Activated CD4-positive, alpha-beta memory T cell treated with anti-CD3 and anti-CD28 coated beads, Interleukin-2, amount 10 ng/mL, durations not matched to agents 7 days and 5 days (primary cell): ENCODE measurements around the gene COG7. TPM values are rescaled to one million over a fixed set of nuclear protein-coding genes. Genes with fewer than 3 reads are reported as not detected.
"Not testable (repeated sequence)": the region's sequence is repeated elsewhere in the genome, so short reads cannot be mapped to it uniquely, and the experiment has no call there.

Experiments used
- CTCF ChIA-PET: fragments of 350-600 bp; sonication (Branson Sonifier 250); formaldehyde crosslinking; loops from one replicate; lab custom pipeline; 2021; ENCODE audit warnings: antibody characterized with exemption, inconsistent platforms; lab: Charles Lee
- POLR2A ChIA-PET: fragments of 350-600 bp; sonication (Branson Sonifier 250); formaldehyde crosslinking; loops from one replicate; lab custom pipeline; 2021; ENCODE audit warnings: antibody characterized with exemption; lab: Charles Lee
- DNase-seq: peaks from one replicate; pipeline ENCODE4 v3.0.0-alpha.2; 2020
- H3K27ac Mint-ChIP-seq: one replicate; pipeline ENCODE4 v1.8.0; 2021; ENCODE audit warnings: mild to moderate bottlenecking, mixed read lengths
- H3K27me3 Mint-ChIP-seq: one replicate; pipeline ENCODE4 v1.8.0; 2021; ENCODE audit warnings: mixed read lengths
- H3K36me3 Mint-ChIP-seq: one replicate; pipeline ENCODE4 v1.8.0; 2021; ENCODE audit warnings: low read depth, mixed read lengths
- H3K4me1 Mint-ChIP-seq: one replicate; pipeline ENCODE4 v1.8.0; 2021; ENCODE audit warnings: mixed read lengths
- H3K4me3 Mint-ChIP-seq: one replicate; pipeline ENCODE4 v1.8.0; 2021; ENCODE audit warnings: mild to moderate bottlenecking, mixed read lengths
- H3K9me3 Mint-ChIP-seq: one replicate; pipeline ENCODE4 v1.8.0; 2021; ENCODE audit warnings: mixed read lengths
- total RNA-seq, 2 experiments: library from RNA; stranded (reverse); gene quantifications; one replicate each; pipeline ENCODE4 v1.2.3, GENCODE V29; 2021

COG7 gene
- total RNA-seq, 2 experiments from 2014 or later = 18.0 to 19.0 TPM

DNA sequence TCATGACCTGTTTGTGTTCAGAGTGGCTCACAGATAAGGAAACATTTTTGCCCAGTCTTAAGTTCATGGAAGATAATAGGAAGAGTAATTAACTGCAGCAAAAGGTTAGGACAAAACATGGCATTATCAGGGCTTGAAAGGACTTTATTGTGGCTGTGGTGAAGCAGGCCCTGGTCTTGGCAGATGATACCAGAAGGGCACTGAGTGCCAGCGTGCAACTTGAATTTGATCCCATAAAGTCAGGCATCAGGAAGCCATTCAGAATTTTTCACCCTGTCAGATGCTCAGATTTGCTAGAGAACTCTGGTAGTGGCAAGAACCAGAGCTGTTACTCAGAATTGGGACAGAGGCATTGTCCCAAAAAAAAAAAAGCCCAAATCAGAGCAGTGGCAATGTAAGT, 11.2 kb upstream of the COG7 start:
- POLR2A ChIA-PET = no interaction called here
- CTCF ChIA-PET = interaction anchor here (1.5 kb wide), 1 partner anchor 28 kb away, joined by 3 read pairs; no protein-coding TSS in a partner anchor

DNA sequence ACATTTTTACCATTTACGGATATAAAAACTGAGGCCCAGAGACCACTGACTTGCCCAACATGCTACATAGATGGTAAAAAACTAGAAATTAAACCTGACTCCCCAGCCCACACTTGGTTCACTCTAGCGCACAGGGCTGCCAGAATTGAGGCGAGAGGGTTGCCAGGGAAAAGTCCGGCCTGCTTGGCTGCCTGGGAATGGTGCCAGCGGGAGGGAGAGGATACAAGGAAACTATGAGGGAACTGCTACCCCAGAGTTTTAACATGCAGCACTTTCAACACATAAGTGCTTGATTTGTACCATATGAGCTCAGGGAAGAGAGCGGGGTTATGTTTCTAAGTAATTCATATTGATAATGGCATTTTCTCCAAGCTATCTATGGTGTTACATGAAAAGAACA, 10.0 kb upstream of the COG7 start:
- CTCF ChIA-PET = interaction anchor here (1.5 kb wide), 1 partner anchor 27 kb away, joined by 3 read pairs; no protein-coding TSS in a partner anchor
- H3K27ac Mint-ChIP-seq, DNase-seq, H3K4me3 Mint-ChIP-seq, H3K9me3 Mint-ChIP-seq, POLR2A ChIA-PET, H3K27me3 Mint-ChIP-seq, H3K4me1 Mint-ChIP-seq: not testable (repeated sequence)
- peaks cover 15% of the 10 kb centered on the region for H3K36me3 Mint-ChIP-seq

More for the DNA sequence above, 11.2 kb upstream of the COG7 start:
- peaks cover 21% of the 10 kb centered on the region for H3K36me3 Mint-ChIP-seq
- no peaks in the 10 kb centered on the region for H3K4me1 Mint-ChIP-seq
- H3K27ac Mint-ChIP-seq = no peak overlapping the region
- DNase-seq = no peak
- H3K27me3 Mint-ChIP-seq = no peaks in the 10 kb centered on the region
- no peak overlapping the region for H3K4me3 Mint-ChIP-seq
- no peaks in the 10 kb centered on the region for H3K9me3 Mint-ChIP-seq

DNA sequence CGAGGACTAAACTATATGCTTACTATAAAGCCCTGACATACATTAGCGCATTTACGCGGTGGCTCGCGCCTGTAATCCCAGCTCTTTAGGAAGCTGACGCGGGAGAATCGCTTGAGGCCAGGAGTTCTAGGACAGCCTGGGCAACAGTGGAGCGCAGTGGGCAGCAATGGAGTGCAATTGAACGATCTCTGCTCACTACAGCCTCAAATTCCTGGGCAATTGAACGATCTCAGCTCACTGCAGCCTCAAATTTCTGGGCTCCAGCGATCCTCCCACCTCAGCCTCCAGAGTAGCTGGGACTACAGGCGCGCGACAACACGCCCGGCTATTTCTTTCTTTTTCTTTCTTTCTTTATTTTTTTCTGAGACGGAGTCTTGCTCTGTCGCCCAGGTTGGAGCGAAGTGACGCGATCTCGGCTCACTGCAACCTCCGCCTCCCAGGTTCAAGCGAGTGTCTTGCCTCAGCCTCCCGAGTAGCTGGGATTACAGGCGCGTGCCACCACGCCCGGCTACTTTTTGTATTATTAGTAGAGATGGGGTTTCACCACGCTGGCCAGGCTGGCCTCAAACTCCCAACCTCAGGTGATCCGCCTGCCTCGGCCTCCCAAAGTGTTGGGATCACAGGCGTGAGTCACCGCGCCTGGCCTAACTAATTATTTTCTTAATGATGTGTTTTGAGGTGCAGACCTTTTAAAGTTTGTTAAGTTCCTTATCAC, 506 bp upstream of the COG7 start:
- Mint-ChIP-seq H3K27me3 (no peaks in the 10 kb centered on the region), H3K4me1 (peaks cover 27% of the 10 kb centered on the region), H3K4me3 (peak overlapping the region; percentile 90), H3K9me3 (no peaks in the 10 kb centered on the region), H3K27ac (peak overlapping the region; percentile 58), H3K36me3 (no peaks in the 10 kb centered on the region)
- ChIA-PET CTCF (interaction anchor here (0.7 to 3.0 kb wide), 3 partner anchors 16 to 104 kb away, joined by 3 to 15 read pairs (median 4); partner anchors contain the start of genes EARS2 and UBFD1), POLR2A (interaction anchor here (1.0 to 1.7 kb wide), 2 partner anchors 105 to 187 kb away, joined by 3 to 6 read pairs; partner anchors contain the start of gene PALB2)
- no peak for DNase-seq

DNA sequence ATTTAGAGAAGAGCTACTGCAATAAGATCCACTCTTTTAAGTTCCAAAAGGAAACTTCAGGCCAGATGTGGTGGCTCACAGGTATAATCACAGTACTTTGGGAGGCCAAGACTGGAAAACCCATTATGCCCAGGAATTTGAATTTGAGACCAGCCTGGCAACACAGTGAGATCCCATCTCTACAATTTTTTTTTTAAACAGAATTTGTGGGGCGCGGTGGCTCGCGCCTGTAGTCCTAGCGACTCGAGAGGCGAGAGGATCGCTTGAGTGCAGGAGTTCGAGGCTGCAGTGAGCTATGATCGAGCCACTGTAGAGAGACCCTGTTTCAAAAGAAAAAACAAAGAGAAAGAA, 793 bp downstream of the COG7 start:
- H3K36me3 Mint-ChIP-seq = no peaks in the 10 kb centered on the region
- peak overlapping the region; percentile 90 for H3K4me3 Mint-ChIP-seq
- ChIA-PET CTCF (interaction anchor here (3.0 kb wide), 1 partner anchor 16 kb away, joined by 15 read pairs; no protein-coding TSS in a partner anchor), POLR2A (interaction anchor here (0.7 to 1.7 kb wide), 3 partner anchors 53 to 106 kb away, joined by 3 to 6 read pairs (median 3); no protein-coding TSS in a partner anchor)
- peaks cover 27% of the 10 kb centered on the region for H3K4me1 Mint-ChIP-seq
- no peaks in the 10 kb centered on the region for H3K9me3 Mint-ChIP-seq
- DNase-seq = no peak
- no peaks in the 10 kb centered on the region for H3K27me3 Mint-ChIP-seq
- H3K27ac Mint-ChIP-seq = peak overlapping the region; percentile 58

DNA sequence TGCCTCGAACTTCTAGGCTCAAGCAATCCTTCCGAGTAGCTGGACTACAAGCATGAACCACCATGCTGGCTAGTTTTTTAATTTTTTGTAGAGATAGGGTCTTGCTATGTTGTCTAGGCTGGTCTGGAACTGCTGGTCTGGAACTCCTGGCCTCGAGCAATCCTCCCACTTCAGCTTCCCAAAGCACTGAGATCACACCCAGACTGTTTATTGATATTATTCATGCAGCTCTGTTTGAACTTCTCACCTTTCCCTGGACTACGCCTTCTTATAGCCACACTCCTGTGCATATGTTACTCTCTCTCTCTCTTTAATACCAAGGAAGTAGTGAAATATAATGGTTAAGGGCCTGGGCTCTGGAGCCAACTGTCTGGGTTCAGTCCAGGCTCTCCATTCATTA, 4.6 kb downstream of the COG7 start:
- Mint-ChIP-seq H3K4me3 (no peak overlapping the region), H3K4me1 (peaks cover 29% of the 10 kb centered on the region), H3K36me3 (peaks cover 9% of the 10 kb centered on the region), H3K27me3 (no peaks in the 10 kb centered on the region), H3K9me3 (no peaks in the 10 kb centered on the region), H3K27ac (no peak overlapping the region)
- ChIA-PET POLR2A (no interaction called here), CTCF (interaction anchor here (2.1 kb wide), 1 partner anchor 13 kb away, joined by 10 read pairs; no protein-coding TSS in a partner anchor)
- no peak for DNase-seq

DNA sequence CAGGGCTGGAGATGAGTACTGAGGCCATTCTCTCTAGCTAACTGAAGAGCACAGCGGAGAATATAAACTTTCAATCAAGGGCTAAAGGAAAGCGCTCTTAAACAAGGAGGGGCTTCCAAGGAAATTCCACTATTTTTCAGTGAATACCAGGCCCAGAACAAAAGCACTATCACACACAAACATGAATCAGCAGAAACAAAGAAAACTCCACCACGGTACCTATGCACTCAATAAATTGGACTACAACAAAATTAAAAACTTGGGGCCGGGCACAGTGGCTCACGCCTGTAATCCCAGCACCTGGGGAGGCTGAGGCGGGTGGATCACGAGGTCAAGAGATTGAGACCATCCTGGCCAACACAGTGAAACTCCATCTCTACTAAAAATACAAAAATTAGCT, 15.4 kb downstream of the COG7 start:
- H3K4me1 Mint-ChIP-seq, H3K27ac Mint-ChIP-seq, H3K9me3 Mint-ChIP-seq, DNase-seq, H3K4me3 Mint-ChIP-seq, H3K27me3 Mint-ChIP-seq, POLR2A ChIA-PET: not testable (repeated sequence)
- H3K36me3 Mint-ChIP-seq = peaks cover 26% of the 10 kb centered on the region
- CTCF ChIA-PET = interaction anchor here (0.6 to 6.5 kb wide), 6 partner anchors 16 to 783 kb away, joined by 3 to 100 read pairs (median 5); partner anchors contain the start of genes EARS2, SCNN1G and UBFD1

DNA sequence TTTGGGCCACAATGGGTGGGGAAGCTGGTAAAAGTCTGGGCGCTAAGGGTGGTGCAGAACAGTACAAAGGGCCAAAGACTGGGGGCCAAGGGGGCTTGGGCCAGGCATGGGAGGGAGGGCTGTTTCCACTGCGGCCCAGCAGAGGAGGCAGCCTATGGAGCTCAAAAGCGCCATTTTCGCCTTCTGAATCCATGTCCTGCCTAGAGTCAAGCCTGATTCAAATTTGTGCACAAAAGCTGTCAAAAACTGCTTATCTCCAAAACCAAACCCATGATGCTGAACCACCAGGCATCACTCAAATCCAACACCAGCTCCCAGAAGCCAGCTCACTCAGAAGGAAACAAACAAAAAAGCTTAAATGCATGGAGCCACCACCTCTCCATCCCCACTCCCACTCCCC, 16.0 kb downstream of the COG7 start:
- Mint-ChIP-seq H3K36me3 (peaks cover 26% of the 10 kb centered on the region), H3K27me3 (no peaks in the 10 kb centered on the region), H3K9me3 (no peaks in the 10 kb centered on the region), H3K27ac (no peak overlapping the region), H3K4me3 (no peak overlapping the region), H3K4me1 (peaks cover 3% of the 10 kb centered on the region)
- no peak for DNase-seq
- CTCF ChIA-PET = interaction anchor here (0.6 to 6.5 kb wide), 10 partner anchors 9 to 783 kb away, joined by 3 to 100 read pairs (median 5); partner anchors contain the start of genes EARS2, SCNN1G and UBFD1
- POLR2A ChIA-PET = no interaction called here

DNA sequence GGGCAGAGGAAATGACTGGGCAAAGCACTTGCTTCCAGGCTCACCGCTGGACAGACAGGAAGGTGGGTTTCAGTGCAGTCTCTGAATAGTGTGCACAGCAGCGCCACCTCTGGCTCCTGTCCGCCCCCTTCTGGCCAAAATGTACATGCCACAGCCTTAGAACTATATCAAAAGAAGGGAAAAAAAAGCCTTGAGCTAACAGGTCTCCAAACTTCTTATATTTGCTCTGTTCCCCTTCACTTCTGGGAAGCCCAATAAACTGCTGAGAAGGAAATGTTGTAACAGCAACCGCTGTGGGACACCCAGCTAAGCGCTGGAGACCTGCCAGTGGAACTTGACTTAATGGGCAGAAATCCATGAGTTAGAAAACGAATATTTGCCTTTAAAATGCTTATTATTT, 17.5 kb downstream of the COG7 start:
- peak; percentile 72 for DNase-seq
- no peak overlapping the region for H3K4me3 Mint-ChIP-seq
- no peaks in the 10 kb centered on the region for H3K9me3 Mint-ChIP-seq
- no peak overlapping the region for H3K27ac Mint-ChIP-seq
- peaks cover 3% of the 10 kb centered on the region for H3K4me1 Mint-ChIP-seq
- ChIA-PET POLR2A (interaction anchor here (0.7 kb wide), 1 partner anchor 11 kb away, joined by 3 read pairs; no protein-coding TSS in a partner anchor), CTCF (interaction anchor here (0.5 to 6.5 kb wide), 43 partner anchors 9 to 697 kb away, joined by 3 to 100 read pairs (median 5); partner anchors contain the start of genes COG7, EARS2, NDUFAB1 and SCNN1G)
- peaks cover 29% of the 10 kb centered on the region for H3K36me3 Mint-ChIP-seq
- no peaks in the 10 kb centered on the region for H3K27me3 Mint-ChIP-seq

DNA sequence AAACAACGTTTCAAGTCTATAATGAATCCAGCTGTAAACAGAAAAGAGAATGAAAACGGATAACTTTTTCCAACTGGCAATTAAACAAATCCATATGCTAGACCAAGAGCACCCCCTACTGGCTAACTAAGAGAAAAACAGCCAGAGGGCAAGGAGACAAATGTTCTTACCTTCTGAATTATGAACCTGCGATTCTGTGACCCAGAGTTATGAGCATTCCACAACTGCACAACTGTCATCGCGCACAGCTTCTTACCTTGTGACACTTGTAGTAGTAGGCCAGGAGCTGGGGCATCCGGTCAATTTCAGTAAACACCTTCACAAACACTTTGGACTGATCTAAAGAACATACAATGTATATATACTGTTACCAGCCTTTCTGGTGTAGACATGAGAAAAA, 18.6 kb downstream of the COG7 start:
- H3K27me3 Mint-ChIP-seq = no peaks in the 10 kb centered on the region
- H3K9me3 Mint-ChIP-seq = no peaks in the 10 kb centered on the region
- ChIA-PET POLR2A (no interaction called here), CTCF (interaction anchor here (0.6 to 6.5 kb wide), 20 partner anchors 9 to 1784 kb away, joined by 3 to 100 read pairs (median 6); partner anchors contain the start of genes EARS2, NDUFAB1, SCNN1G and UBFD1)
- peaks cover 30% of the 10 kb centered on the region for H3K36me3 Mint-ChIP-seq
- H3K4me1 Mint-ChIP-seq = peaks cover 3% of the 10 kb centered on the region
- DNase-seq = no peak
- no peak overlapping the region for H3K4me3 Mint-ChIP-seq
- H3K27ac Mint-ChIP-seq = no peak overlapping the region

DNA sequence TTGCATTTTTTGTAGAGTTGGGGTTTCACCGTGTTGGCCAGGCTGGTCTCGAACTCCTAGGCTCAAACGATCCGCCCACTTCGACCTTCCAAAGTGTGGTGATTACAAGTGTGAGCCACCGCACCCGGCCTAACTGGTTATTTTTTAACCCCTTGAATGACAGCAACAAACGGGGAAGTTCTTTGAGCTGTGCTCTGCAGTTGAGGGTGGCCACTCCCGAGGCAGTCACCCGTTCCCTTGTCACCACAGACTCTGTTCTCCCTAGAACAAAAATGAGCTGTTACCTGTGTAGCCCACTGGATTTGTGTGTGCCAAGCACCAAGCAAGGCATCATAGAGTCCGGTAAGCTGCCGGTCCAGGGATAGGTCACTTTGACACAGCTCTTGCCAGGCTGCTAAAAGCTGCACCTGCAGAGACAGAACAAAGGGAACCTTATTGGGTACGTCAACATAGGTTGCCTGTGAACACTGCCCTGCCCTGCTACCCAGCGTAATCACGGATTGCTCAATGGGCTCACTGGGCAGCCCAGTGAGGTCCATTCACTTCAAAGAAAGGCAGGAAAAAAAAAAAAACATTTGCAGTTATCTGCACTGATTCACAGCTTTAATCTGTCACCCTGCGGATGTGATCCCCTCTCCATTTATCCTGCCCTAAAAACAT, 19.6 kb downstream of the COG7 start:
- no peaks in the 10 kb centered on the region for H3K9me3 Mint-ChIP-seq
- H3K27ac Mint-ChIP-seq = no peak overlapping the region
- no peak overlapping the region for H3K4me3 Mint-ChIP-seq
- H3K4me1 Mint-ChIP-seq = peaks cover 3% of the 10 kb centered on the region
- no peaks in the 10 kb centered on the region for H3K27me3 Mint-ChIP-seq
- DNase-seq = no peak
- peaks cover 26% of the 10 kb centered on the region for H3K36me3 Mint-ChIP-seq
- ChIA-PET POLR2A (no interaction called here), CTCF (interaction anchor here (0.6 to 6.5 kb wide), 13 partner anchors 8 to 889 kb away, joined by 3 to 100 read pairs (median 6); partner anchors contain the start of genes NDUFAB1 and SCNN1G)

DNA sequence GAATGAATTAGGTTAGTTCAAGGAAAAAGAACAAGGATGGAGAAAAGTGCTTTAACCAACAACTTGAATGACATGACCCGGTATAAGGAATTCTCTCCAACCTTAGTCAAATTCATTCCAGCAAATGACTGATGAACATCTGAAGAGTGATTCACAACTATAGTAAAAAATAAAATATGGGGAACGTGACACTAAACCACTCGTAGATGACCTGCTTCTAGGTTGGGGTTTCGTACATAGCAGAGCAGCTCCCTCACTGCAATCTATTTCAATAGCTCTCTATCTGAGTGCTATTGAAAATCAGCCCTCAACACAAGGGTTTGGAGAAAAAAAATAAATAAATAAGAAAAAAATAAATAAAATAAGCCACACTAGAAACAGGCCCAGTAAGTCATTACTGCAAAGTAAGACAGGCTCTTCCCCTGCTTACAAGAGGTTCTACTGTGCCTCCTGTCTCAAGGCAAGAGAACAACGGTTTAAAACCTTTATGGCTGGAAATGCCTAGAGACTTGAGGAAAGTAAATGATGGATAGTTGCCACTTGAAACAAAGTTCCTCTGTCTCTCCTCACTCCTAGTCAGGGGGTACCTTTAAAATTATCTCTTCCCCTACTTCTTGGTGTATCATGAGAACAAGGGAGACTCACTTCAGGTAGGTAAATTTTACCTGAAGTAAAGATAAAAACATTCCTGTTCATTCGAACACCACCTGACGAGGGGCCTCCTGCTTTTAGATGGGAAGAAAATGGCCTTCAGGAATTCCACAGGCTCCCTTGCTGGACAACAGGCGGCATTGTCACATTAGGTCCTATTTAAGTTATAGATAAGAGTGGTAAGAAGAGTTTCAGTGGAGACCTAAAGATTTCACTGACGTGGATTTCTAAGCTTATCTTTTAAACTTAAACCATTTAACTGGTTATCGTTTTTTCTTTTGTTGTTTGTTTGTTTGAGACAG, 20.5 kb downstream of the COG7 start:
- peaks cover 3% of the 10 kb centered on the region for H3K4me1 Mint-ChIP-seq
- ChIA-PET POLR2A (no interaction called here), CTCF (interaction anchor here (0.5 to 6.5 kb wide), 6 partner anchors 17 to 539 kb away, joined by 3 to 100 read pairs (median 4); partner anchors contain the start of gene SCNN1G)
- H3K27ac Mint-ChIP-seq = no peak overlapping the region
- no peak overlapping the region for H3K4me3 Mint-ChIP-seq
- H3K27me3 Mint-ChIP-seq = no peaks in the 10 kb centered on the region
- no peak for DNase-seq
- H3K9me3 Mint-ChIP-seq = no peaks in the 10 kb centered on the region
- peaks cover 27% of the 10 kb centered on the region for H3K36me3 Mint-ChIP-seq

DNA sequence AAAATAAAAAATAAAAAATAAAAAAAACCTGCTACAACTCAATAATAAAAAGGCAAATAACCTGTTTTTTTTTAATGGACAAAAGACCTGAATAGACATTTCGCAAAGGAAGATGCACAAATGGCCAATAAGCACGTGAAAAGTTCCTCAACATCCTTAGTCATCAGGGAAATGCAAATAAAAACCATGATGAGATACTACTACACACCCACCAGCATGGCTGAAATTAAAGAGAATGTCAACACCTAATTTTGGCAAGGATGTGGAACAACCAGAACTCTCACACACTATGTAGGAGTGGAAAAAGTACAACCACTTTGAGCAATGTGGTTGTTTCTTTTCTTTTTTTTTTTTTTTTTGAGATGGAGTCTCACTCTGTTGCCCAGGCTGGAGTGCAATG, 24.6 kb downstream of the COG7 start:
- H3K27me3 Mint-ChIP-seq = no peaks in the 10 kb centered on the region
- H3K27ac Mint-ChIP-seq = no peak overlapping the region
- ChIA-PET POLR2A (no interaction called here), CTCF (no interaction called here)
- peaks cover 16% of the 10 kb centered on the region for H3K36me3 Mint-ChIP-seq
- H3K9me3 Mint-ChIP-seq = no peaks in the 10 kb centered on the region
- no peaks in the 10 kb centered on the region for H3K4me1 Mint-ChIP-seq
- no peak for DNase-seq
- H3K4me3 Mint-ChIP-seq = no peak overlapping the region
